Nephron progenitor cell (in vitro differentiated cells): ENCODE data around the gene UNC45A.

Source experiments
- DNase-seq: peaks from one replicate; pipeline ENCODE4 v3.0.0; 2021
- H3K27ac Mint-ChIP-seq: 2 replicates; pipeline ENCODE4 v1.8.0; 2021; ENCODE audit warnings: mild to moderate bottlenecking, moderate library complexity, mixed read lengths
- H3K27me3 Mint-ChIP-seq: 2 replicates; pipeline ENCODE4 v1.8.0; 2021; ENCODE audit warnings: mild to moderate bottlenecking, low read depth, mixed read lengths; ENCODE audit not compliant: poor library complexity
- H3K36me3 Mint-ChIP-seq: 2 replicates; pipeline ENCODE4 v1.8.0; 2021; ENCODE audit warnings: low read depth, mixed read lengths
- H3K4me1 Mint-ChIP-seq: 2 replicates; pipeline ENCODE4 v1.8.0; 2021; ENCODE audit warnings: mixed read lengths
- H3K4me3 Mint-ChIP-seq: 2 replicates; pipeline ENCODE4 v1.8.0; 2021; ENCODE audit warnings: mild to moderate bottlenecking, moderate library complexity, mixed read lengths
- H3K9me3 Mint-ChIP-seq: 2 replicates; pipeline ENCODE4 v1.8.0; 2021; ENCODE audit warnings: mild to moderate bottlenecking, moderate library complexity, mixed read lengths
- CTCF ChIP-seq: fragments of 200-600 bp; sonication (generic); IDR thresholded peaks from 2 replicates; pipeline ENCODE4 v1.5.0; 2021; ENCODE audit warnings: antibody characterized with exemption

Gene UNC45A

GRCh38 chr15:90911906-90912769, 22.9 kb upstream of the UNC45A start:
- no peak overlapping the region for H3K27ac Mint-ChIP-seq
- TF ChIP-seq CTCF, result no peak
- no peaks in the 10 kb centered on the region for H3K27me3 Mint-ChIP-seq
- H3K9me3 Mint-ChIP-seq, result no peaks in the 10 kb centered on the region
- H3K4me3 Mint-ChIP-seq, result no peak overlapping the region
- DNase-seq, result no peak
- peaks cover 32% of the 10 kb centered on the region for H3K36me3 Mint-ChIP-seq
- H3K4me1 Mint-ChIP-seq, result peaks cover 16% of the 10 kb centered on the region

- Mint-ChIP-seq H3K27me3 (no peaks in the 10 kb centered on the region), H3K4me1 (peaks cover 16% of the 10 kb centered on the region), H3K9me3 (no peaks in the 10 kb centered on the region), H3K36me3 (peaks cover 28% of the 10 kb centered on the region), H3K27ac (no peak overlapping the region), H3K4me3 (no peak overlapping the region)
- no peak for TF ChIP-seq CTCF
- DNase-seq, result no peak
Measured at GRCh38 chr15:90912770-90913075, 22.4 kb upstream of the UNC45A start.

DNA sequence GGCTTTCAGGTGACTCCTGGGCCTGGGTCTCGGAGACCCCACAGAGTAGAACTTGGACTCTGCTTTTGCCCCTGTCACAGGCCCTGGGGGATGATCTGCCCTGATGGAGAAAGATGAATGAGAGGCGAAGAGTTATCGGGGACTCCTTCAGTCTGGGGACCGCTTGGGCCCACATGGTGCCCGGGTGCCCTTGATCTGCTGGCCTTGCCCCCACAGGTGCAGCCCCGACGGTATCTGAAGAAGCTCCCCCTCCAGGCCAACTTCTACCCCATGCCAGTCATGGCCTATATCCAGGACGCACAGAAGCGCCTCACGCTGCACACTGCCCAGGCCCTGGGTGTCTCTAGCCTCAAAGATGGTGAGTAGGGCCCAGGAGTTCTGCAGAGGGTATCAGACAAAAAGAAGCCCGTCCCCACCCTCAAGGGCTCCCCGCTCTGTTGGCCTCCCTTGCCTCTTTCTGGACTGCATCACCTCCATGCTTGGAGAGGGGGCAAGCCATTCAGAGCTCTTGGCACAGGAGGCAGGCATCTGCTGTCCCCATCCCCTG, 21.6 kb upstream of the UNC45A start:
- no peaks in the 10 kb centered on the region for H3K9me3 Mint-ChIP-seq
- H3K4me3 Mint-ChIP-seq, result no peak overlapping the region
- no peak for DNase-seq
- no peak for TF ChIP-seq CTCF
- no peak overlapping the region for H3K27ac Mint-ChIP-seq
- peaks cover 33% of the 10 kb centered on the region for H3K36me3 Mint-ChIP-seq
- peaks cover 16% of the 10 kb centered on the region for H3K4me1 Mint-ChIP-seq
- H3K27me3 Mint-ChIP-seq, result no peaks in the 10 kb centered on the region

- Mint-ChIP-seq H3K27ac (no peak overlapping the region), H3K9me3 (no peaks in the 10 kb centered on the region), H3K4me3 (no peak overlapping the region), H3K27me3 (no peaks in the 10 kb centered on the region), H3K36me3 (peaks cover 33% of the 10 kb centered on the region), H3K4me1 (peaks cover 16% of the 10 kb centered on the region)
- TF ChIP-seq CTCF, result no peak
- no peak for DNase-seq
Measured at GRCh38 chr15:90914305-90915080, 20.6 kb upstream of the UNC45A start.

DNA sequence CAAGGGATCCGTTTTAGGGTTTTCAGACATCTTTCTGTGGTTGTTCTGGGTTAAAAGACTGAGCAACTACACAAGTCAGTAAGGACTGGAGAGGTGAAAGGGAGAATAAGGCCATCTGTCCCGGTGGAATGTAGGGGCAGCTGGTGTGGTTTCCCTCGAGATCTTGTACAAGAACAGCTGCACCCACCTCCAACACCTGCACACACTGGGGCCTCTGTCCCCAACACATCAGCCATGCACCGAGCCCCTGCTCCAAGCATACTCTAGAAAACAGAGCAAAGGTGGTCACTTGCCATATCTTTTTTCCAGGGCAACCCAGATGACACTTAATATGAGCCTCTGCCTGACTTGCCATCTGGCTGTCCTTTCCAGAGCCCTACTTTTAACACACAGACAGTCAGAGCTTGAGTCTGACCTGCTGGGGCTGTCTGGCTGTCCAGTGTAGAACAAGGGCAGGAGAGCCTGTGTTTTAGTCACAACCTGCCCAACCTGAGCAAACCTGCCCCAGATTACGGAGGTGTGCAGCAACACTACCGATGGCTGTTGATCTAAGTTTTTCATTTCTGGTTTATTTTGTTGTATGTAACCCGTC, 19.8 kb upstream of the UNC45A start:
- Mint-ChIP-seq H3K36me3 (peaks cover 39% of the 10 kb centered on the region), H3K4me1 (peaks cover 16% of the 10 kb centered on the region), H3K27me3 (peaks cover 4% of the 10 kb centered on the region), H3K27ac (peak overlapping the region; percentile 71), H3K9me3 (no peaks in the 10 kb centered on the region), H3K4me3 (no peak overlapping the region)
- TF ChIP-seq CTCF, result no peak
- DNase-seq, result no peak
